Stimulated activated CD8-positive, alpha-beta memory T cell treated with anti-CD3 and anti-CD28 coated beads, Interleukin-7, amount 100 ng/mL, for 1 hour (primary cell): Measurements from ENCODE around the gene ATP2B2.

Source experiments
- DNase-seq, 2 donors: peaks; one replicate each; pipeline ENCODE4 v3.0.0-alpha.2; 2020; ENCODE audit warnings: low read depth in 2 of 2

The ATP2B2 gene

DNA sequence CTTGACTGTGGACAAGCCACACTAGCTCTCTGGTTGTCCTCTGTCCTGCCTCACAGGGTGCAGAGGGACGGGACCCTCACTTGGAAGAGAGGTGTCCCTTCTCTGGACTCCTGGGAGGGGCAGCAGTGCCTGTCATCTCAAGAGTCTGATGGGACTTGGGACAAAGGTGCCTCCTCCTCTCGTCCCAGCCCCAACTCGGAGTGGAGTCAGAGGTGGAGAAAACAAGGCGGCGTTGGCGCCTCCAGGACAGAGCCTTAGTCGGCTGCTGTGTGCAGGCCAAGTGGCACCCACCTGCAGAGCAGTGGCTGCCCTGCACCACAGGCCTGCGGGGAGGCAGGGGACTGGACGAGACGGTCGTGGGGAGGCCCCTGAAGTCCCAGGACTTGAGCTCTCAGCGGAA is 175.1 kb downstream of the ATP2B2 start:
- DNase-seq, result no peak

- no peak for DNase-seq
Measured at GRCh38 chr3:10329495-10330015, 175.8 kb downstream of the ATP2B2 start.

GRCh38 chr3:10328460-10329071 is 176.8 kb downstream of the ATP2B2 start:
- DNase-seq, result no peak

DNA sequence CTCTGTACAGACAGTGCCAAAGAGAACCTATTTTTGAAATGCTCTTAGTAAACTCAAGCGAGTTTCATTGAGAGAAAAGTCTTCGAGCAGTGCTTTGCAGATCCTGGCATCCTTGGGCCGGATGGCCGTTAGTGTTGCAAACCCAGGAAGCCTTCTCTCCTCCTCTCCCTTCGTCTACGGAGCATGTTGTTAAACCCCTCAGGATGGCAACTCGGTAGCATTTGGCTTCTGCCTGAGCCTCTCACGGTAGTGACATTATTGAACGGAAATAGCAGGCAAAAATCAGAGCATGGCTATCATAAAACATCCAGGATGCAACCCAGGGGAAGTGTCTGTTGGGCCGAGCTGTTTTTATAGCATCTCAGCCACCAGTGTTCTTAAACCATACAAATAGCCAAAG is 177.8 kb downstream of the ATP2B2 start:
- no peak for DNase-seq

DNA sequence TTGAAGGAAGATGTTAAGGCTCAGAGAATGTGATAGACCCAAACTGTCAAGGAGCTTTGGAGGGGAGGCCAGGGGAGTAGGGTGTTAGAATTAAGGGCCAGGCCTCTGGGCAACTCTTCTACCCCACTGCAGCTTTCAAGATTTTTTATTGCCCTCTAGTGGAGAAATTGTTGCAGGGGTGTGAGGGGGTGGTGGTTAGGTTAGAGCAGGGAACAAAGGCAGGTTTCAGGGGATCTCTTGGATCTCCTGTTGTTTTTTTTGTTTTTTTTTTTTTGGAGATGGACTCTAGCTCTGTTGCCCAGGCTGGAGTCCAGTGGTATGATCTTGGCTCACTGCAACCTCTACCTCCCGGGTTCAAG is 183.1 kb downstream of the ATP2B2 start:
- no peak for DNase-seq

GRCh38 chr3:10321630-10322351 is 183.6 kb downstream of the ATP2B2 start:
- DNase-seq, result no peak

DNA sequence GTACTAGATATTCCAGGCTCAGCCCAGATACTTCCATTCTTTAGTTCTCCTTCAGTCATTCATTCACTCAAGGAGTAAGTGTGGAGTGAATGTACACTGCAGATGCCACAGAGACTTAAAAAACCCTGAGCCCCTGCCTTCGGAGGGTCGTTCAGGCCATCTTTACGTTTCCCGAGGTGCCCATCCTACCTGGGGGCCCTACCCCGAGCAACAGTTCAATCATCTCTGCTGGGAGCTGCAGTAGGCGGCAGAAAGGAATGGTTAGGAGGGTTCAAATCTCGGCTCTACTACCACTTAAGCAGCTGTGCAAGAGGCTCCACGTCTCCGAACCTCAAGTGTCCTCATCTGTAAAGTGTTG is 185.1 kb downstream of the ATP2B2 start:
- DNase-seq, result no peak

DNA sequence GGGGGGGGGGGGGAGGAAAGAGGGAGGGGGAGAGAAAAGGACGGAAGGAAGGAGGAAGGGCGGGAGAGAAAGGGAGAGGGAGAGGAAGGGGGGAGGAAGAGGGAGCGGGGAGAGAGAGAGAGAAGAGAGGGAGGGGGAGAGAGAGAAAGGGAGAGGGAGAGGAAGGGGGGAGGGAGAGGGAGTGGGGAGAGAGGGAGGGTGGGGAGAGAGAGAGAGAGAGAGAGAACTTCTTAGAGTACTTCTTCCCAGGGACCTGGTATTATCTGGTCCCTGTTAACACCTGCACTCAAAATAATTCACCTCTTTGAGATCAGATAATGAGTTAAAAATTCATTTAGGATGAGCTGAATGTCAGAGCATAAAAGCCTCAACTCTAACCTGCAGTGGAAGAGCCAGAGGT is 185.6 kb downstream of the ATP2B2 start:
- DNase-seq, result no peak

- DNase-seq, result no peak
Measured at GRCh38 chr3:10319251-10319650, 186.1 kb downstream of the ATP2B2 start.

- no peak for DNase-seq
Measured at GRCh38 chr3:10317961-10318350, 187.4 kb downstream of the ATP2B2 start.

DNA sequence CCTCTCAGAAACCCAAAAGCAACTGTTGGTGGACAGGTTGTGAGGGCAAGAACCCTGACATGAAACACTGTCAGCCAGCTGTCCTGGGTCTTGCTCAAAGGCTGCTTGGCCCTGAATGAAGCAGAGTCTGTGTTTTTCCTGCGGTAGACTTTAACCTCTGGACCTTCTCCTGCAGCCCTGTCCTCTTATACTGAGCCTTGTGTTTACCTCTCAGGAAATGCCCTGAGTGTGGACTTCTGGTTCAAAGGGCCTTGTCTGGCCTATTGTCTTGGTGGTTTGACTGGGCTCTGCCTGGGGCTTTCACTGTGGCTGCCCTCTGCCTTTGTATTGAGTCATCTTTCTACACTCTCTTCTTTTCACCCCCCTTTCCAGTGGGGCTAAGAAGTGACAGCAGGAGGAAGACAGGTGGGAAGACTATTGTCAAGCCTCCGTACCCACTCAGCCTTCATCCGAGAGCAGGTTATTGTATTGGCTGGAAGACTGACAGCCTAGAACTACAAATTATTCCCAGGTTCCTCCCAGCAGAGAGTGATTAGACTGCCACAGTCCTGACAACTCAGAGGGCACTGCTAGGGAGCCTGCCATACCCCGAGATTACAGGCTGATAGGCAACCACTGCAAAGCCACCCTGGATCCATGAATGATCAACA is 187.9 kb downstream of the ATP2B2 start:
- DNase-seq, result no peak

- no peak for DNase-seq
Measured at GRCh38 chr3:10315771-10316344, 189.5 kb downstream of the ATP2B2 start.

DNA sequence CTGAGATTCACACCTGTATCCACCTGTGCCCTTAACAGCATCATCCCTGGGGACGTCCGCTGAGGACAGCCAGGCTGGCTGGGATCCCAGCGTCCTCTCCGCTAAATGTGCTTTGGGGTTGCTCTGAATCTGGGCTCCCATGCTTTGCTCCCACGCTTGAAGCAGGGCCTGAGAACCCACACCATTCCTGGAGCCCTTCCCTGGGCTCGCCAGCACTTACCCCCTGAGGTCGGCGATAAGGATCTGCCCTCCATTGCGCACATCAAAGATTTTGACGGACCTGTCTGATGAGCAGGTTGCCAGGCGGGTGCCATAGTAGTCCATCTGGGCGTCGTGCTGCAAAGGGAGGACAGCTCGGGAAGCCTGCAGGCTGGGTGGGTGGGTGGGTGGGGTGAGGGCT is 190.3 kb downstream of the ATP2B2 start:
- DNase-seq, result no peak

GRCh38 chr3:10312861-10313260 is 192.5 kb downstream of the ATP2B2 start:
- no peak for DNase-seq

DNA sequence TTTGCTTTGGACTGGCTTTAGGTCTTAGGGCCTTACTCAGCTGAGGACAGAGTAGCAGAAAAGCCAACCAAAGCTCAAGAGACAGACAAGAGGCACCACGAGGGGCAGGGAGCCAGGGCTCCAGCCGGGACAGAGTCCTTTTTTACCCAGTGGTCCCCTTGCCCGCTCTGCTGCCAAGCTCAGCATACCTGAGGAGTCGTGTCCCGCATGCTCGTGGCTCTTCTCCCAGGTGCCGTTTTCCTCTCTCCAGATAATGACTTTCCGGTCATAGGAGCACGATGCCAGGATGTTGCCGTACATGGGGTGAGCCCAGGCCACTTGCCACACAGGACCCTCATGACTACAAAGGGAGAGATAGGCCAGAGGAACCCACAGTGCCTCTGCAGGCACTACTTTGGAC is 193.0 kb downstream of the ATP2B2 start:
- no peak for DNase-seq

- DNase-seq, result no peak
Measured at GRCh38 chr3:10311710-10312109, 193.7 kb downstream of the ATP2B2 start.

DNA sequence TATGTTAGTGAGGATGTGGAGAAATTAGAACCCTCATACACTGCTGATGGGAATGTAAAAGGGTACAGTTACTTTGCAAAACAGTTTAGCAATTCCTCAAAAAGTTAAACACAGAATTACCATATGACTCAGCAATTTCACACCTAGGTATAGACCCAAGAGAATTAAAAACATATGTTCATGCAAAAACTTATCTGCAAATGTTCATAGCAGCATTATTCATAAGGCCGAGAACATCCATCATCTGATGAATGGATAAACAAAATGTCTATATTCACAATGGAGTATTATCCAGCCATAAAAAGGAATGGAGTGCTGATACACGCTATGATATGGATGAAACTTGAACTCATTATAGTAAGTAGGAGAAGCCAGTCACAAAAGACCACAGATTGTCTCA is 194.8 kb downstream of the ATP2B2 start:
- DNase-seq, result no peak

GRCh38 chr3:10309736-10310135 is 195.7 kb downstream of the ATP2B2 start:
- DNase-seq, result no peak

DNA sequence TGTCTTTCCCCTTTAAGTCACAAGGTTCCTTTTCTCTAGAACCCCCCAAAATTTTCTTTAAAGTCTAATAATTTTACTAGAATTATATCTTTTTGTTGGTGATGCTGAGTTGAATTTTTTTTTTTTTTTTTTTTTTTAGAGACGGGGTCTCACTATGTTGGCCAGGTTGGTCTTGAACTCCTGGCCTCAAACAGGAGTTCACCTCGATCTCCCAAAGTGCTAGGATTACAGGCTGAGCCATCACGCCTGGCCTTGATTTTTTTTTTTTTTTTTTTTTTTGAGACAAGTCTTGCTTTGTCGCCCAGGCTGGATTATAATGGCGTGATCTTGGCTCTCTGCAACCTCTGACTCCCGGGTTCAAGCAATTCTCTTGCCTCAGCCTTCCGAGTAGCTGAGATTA is 196.7 kb downstream of the ATP2B2 start:
- no peak for DNase-seq

- DNase-seq, result no peak
Measured at GRCh38 chr3:10306156-10306555, 199.2 kb downstream of the ATP2B2 start.

GRCh38 chr3:10305331-10305902 is 200.0 kb downstream of the ATP2B2 start:
- DNase-seq, result no peak

DNA sequence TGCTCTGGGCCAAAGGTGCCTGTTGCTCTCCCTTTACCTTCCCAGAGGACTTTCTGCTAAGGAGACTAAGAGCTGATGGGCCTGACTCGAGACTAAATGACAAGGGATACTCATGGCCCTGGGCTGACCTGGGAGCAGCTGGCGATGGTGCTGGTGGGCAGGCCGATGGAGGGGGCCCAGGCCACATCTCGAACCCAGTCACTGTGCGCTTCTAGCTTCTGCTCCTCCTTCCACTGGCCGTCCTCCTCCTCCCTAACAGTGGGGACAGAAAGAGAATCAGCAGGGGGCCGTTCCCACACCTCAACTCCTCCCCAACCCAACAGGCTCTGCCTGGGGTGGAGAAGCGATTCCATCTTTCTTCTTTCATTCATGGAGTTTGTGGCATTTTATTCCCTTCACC is 200.5 kb downstream of the ATP2B2 start:
- DNase-seq, result no peak

DNA sequence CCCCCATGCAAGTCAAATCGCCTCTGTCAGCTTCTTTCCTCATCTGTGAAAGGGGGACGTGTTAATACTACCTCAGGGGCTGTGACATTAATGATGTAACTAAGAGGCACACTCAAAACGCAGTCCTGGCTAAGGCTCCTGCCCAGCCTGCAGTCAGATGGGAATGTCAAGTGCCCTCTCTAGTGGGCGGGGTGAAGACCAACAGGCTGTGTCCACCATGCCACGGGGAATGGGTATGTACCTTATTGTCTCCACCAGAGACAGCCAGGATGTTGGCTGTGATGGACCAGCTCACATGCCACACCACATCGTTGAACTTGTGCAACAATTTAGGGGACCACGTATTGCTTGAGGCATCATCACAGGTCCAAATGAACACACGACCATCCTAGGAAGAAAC is 201.6 kb downstream of the ATP2B2 start:
- DNase-seq, result no peak
